GDM1 (cell line): ENCODE data around the gene TBC1D16.

Experiments used
- DNase-seq: peaks from one replicate; lab custom pipeline; 2025; lab: John Stamatoyannopoulos, UW

TBC1D16 gene, protein sequence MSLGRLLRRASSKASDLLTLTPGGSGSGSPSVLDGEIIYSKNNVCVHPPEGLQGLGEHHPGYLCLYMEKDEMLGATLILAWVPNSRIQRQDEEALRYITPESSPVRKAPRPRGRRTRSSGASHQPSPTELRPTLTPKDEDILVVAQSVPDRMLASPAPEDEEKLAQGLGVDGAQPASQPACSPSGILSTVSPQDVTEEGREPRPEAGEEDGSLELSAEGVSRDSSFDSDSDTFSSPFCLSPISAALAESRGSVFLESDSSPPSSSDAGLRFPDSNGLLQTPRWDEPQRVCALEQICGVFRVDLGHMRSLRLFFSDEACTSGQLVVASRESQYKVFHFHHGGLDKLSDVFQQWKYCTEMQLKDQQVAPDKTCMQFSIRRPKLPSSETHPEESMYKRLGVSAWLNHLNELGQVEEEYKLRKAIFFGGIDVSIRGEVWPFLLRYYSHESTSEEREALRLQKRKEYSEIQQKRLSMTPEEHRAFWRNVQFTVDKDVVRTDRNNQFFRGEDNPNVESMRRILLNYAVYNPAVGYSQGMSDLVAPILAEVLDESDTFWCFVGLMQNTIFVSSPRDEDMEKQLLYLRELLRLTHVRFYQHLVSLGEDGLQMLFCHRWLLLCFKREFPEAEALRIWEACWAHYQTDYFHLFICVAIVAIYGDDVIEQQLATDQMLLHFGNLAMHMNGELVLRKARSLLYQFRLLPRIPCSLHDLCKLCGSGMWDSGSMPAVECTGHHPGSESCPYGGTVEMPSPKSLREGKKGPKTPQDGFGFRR

DNA sequence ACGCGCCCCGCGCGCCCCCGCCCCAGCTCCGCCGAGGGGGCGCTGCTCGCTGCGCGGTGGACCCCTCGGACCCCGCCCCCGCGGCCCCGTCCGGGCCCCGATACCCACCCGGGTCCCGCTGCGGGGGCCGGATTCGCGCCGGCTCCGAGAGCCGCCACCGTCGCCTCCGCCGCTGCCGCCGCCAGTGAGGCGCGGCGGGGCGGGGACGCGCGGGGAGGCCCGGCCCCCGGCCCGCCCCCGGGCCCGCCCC lies at the start of gene TBC1D16:
TSS of gene TBC1D16 (minus strand) at position 186 of the 250 bp plus-strand sequence. CDS start 22,325 bp downstream, outside the sequence.
- no peak for DNase-seq

DNA sequence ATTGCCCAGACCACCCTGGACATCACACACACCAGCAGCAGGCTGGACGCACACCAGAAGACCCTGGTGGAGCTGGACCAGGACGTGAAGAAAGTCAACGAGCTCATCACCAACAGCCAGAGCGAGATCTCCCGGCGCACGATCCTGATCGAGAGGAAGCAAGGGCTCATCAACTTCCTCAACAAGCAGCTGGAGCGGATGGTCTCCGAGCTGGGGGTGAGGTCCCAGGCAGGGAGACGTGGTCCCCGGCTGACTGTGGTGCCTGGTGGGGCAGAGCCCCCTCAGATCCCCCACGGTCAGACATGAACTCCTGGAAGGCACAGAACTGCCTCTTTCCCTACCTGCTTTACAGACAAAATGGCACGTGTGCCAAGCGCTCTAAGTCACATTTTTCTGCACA lies 49.1 kb upstream of the TBC1D16 start:
- DNase-seq = no peak

DNA sequence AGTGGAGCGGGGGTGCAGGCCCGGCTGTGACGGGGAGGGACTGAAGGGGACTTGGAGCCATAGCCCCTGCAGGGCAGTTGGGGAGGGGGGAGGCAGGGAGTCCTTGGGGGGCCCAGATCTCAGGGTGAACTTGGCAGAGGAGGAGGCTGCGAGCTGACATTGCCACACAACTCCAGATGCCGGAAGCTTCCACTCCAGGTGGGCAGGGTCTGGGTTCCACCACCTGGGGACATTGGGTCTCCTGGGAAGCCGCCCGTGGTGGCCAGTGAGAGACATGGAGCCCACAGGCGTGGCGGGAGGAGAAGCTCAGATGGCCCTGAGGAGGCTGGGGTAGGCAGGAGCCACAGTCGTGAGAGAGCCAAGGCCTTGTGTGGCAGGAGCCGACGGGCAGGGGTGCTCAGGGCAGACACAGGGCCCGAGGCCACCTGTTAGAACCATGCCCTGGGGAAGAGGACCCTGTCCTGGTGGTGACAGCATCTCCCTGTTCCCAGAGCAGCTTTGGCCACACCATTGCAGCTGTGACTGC lies 47.5 kb upstream of the TBC1D16 start:
- DNase-seq = no peak

DNA sequence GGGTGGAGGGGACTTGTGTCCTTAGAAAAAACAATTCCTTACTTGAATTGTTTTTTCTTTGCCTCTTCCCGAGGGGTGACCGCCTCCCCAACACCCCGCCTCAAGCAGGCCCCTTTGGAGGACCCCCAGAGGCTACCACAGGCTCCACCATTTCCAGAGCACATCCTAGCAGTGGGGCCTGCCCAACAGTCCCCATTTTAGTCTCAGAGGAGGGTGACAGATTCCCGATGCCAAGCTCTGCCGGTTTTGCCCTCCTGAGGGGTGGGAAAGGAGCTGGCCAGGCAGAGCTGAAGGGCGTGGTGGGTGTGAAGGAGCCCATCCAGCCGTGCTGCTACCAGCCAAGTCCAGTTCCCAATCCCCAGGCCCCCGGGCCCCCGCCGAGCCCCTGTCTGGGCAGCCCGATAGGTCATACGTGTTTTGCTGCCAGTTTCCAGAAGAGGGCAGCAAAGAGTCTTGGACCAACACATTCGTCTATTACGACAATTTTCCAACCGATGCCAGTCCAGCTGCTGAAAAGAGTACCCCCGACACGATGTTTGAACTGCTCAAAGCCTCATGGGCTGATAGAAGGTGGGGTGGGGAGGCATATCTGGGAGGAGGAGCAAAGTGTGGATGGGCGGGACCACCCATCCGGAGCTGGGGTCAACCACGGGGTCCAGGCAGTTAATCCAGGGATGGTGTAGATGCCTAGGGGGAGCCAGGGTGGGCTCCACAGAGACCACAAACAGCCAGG lies 46.9 kb upstream of the TBC1D16 start:
- peak; percentile 60 for DNase-seq

DNA sequence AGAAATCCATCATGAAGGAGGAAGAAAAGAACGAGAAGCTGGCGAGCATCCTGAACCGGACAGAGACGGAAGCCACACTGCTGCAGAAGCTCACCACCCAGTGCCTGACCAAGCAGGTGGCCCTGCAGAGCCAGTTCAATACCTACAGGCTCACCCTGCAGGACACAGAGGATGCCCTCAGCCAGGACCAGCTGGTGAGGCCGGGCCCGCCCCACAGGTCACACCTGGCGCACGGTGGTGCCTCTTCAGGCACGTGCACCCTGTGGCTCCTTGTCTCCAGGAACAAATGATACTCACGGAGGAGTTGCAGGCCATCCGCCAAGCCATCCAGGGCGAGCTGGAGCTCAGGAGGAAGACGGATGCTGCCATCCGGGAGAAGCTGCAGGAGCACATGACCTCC lies 45.9 kb upstream of the TBC1D16 start:
- DNase-seq = no peak

DNA sequence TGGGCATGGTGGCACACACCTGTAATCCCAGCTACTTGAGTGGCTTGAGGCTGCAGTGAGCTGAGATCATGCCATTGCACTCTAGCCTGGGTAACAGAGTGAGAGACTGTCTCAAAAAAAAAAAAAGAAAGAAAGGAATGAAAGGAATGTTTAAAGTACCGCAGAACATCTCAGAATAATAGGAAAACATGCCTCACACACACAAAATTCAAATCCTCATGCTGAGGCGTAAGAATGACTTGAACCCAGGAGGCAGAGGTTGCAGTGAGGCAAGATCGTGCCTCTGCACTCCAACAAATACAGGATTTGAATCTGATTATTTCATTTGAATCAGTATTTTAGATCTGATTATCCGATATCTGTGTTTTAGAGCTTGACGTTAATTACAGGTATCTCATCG lies 44.4 kb upstream of the TBC1D16 start:
- no peak for DNase-seq

DNA sequence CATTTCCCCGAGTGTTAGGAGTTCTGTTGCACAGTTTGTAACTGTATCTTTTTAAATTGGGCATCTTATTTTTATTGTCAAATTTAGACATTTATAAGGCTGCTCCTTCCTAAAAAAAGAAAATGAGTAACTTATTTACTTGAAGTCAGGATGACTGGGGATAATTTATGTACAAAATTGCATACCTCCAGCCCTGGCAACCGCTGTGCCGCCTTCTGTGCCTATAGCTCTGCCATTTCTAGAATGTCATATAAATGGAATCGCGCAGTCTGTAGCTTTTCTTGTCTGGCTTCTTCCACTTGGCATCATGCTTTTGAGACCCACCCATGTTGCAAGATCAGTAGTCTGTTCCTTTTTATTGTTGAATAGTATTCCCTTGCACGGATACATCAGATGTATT lies 36.7 kb upstream of the TBC1D16 start:
- no peak for DNase-seq

DNA sequence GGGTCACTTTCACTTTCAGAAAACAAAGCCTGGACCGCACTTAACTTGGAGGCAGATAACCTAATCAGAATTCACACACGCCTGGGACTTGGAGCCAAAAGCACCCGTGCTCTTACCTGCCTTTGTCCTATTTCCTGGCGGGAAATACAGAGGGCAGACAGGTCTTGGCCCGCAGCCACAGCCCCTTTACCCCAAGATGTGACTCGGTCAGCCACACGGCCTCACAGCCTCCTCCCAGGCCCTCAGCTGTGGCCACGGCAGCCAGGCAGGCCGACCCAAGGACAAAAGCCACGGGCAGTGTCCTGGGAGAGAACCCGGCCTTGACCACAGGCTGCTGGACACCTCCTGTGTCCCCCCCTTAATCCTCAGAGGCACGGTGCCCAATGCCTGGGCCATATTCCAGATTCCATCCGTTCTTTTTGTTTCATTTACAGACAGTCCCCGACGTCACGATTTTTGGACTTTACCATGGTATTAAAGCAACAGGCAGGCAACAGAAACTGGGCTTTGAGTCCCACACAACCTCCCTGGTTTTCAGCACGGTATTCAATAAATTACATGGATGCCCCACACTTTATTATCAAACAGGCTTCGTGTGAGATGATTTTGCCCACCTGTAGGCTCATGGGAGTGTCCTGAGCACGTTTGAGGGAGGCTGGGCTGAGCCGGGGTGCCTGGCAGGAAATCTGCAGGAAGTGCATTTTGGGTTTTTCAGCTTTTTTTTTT lies 35.6 kb upstream of the TBC1D16 start:
- DNase-seq = no peak

DNA sequence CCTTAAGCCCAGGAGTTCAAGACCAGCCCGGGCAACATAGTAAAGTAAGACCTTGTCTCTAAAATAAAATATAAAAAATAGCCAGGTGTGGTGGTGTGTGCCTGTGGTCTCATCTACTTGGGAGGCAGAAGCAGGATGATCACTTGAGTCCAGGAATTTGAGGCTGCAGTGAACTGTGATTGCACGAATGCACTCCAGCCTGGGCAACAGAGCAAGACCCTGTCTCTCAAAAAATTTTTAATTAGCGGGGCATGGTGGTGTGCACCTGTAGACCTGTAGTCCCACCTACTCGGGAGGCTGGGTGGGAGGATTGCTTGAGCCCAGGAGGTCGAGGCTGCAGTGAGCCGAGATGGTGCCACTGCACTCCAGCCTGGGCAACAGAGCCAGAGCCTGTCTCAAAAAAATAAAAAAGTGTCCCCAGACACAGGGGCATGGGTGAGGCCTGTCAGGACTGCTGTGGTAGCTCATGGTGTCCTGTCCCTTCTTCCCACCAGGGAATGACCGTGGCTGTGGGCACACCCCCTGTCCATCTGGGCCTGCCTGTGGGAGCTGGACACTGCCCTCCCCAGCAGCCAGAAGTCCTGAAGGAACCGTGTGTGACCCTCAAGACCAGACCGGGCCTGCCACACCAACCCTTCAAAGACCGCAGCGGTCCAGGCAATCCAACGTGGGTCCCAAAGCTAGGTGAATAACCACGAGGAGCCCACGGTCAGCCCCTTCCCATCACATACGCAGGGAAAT lies 34.9 kb upstream of the TBC1D16 start:
- DNase-seq = no peak

DNA sequence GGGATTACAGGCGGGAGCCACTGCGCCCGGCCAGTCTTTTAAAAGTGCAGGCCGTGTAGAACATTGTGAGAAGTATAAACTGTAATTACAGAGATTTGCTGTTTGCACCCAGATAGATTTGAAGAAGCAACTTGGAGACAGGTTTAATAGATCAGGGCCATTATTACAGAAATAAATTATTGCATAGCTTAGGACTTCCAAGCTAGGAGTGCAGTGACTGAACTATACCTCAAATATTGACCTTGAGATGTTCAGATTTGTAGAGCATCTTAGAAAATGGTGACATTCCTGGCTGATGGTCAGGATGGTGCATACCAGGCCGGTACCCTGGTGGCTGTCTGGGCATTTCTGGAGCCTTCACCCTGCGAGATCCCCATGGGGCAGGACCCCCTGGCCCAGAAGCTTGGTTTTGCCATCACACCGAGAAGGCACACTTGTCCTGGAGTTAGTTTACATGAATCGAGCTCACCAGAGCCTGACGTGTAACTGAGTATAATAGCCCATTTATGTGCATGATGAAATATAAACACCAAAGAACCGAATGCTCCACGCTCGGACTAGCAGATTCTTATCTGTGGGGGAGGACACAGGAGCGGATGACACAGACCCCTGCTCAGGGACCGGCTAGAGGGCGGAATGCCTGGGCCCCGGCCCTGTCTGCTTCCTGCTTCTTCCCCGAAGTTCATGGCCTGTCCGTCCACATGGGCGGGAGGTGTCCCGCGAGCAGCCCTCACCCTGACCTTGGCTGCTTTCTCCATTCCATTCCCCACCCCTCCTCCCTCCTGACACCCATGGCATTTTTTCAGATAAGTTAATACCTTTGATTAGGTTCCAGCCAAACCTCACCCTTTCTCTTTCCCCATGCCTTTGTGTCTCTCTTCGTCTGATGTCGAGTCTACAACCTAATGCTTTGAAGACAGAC lies 32.9 kb upstream of the TBC1D16 start:
- no peak for DNase-seq

DNA sequence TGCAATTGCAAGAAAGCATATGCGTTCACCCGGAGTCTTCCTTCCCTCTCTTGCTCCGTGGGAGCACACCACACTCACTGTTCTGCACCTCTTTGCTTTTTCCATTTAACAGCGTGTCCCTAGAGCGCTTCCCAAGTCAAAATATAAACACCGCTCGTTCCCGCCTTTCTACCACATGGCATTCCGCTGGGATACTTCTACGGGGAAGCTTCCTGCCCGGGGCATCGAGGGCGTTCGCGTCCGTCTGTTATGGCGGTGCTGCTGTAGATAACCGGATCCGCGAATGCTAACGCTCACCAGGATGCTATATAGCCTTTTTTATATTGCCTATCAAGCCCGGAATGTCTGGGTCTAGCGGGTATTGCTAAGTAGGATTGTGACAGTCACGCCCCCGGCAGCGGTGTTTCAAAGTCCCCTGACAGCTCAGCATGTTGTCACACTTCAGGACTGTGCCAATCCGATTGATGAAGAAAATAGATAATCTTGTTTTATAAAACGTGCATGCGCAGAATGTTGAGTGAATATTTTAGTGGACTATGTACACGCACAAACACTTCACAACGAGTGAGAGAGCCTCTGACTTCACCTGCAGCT lies 31.8 kb upstream of the TBC1D16 start:
- no peak for DNase-seq

DNA sequence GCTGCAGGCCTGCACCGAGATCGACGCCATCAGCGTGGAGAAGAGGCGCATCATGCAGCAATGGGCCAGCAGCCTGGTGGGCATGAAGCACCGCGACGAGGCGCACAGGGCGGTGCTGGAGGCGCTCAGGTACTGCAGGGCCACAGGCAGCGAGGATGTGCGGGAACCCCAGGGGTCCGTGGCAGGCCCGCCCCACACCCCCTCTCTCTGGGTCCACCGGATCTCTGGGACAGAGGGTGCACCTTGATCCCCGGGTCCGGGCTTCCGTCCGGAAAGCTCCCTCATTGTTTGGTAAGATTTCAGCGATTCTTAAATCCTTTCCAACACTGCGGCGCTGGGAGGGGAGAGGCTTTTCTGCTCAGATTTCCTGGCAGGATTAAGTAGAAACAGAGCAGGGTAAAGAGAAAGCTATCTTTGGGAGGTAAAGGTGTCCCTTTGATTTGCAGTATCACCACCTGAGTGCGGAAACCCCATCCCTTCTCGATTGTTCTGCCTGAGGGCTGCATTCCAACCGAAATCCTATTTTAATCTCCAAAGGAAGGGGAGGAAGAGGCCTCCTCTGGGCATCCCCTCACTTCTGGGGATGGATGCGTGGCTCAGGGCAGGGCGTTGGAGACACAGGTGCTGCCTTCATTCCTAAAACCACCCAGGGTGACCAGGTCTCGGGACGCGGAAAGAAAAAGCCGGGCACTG lies 30.0 kb upstream of the TBC1D16 start:
- DNase-seq = no peak

DNA sequence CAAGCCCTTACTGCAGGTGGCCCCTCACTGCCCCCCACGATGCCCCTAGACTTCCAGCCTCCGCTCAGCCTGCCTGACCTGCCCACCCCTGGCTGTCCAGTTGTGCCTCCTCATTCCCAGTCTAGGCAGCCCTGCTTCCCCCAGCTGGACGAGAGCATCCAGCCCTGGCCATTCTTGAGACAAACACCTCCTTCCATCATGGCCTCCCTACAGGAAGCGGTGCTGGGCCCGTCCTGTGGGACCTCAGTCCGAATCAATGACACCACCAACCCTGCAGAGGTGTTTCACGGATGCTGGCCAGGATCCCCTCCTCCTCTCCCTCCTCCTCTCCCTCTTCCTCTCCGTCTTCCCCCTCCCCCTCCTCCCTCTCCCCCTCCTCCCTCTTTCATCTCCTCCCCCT lies 29.0 kb upstream of the TBC1D16 start:
- DNase-seq = no peak

DNA sequence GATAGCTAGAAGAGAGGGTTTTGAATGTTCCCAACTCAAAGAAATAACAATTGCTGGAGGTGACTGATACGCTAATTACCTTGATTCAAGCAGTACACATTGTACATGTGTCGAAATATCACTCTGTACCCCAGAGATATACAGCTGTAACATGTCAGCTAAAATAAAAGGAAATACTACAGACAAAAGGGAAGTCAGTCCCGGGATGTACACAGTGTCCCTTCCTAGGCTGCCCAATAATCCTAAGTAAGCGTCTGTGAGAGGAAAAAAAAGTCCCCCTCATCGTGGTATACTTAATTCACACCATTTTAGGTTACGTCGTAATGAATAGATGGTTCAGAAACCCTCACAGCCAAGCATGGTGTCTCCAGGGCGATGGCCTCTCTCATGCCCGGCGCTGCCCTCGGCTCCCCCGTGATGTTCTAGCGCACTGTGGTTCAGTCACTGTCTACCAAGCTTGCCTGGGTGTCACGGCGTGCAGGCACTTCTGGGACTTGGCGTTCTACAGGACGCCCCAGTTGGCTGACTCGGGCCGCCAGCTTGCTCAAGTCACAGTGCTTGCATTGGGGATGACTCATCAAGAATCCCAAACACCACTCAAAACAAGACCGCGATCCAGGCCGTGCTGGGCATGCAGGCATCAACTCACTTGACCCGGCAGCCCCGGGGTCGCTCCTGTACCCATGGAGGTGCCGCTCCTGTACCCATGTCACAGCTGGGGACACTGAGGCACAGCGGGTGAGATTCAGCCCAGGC lies 28.3 kb upstream of the TBC1D16 start:
- no peak for DNase-seq

DNA sequence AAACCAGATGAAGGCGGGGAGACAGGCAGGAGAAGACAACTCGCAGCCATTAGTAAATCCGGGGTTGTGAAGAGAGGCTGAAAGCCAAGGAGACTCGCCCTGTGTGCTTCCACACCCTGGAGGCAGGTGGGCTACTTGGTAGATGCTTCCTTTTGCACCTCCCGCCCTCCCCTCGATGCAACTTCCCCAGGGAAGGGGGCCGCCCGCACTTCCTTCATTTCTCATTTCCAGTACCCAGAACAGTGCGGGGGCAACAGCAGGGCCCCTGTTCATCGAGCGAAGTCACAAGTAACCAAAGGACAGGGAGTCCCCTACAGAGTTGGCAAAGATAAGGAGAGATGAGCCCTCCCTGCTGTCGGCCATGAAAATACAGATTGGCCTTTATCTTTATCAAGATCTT lies 25.7 kb upstream of the TBC1D16 start:
- no peak for DNase-seq

DNA sequence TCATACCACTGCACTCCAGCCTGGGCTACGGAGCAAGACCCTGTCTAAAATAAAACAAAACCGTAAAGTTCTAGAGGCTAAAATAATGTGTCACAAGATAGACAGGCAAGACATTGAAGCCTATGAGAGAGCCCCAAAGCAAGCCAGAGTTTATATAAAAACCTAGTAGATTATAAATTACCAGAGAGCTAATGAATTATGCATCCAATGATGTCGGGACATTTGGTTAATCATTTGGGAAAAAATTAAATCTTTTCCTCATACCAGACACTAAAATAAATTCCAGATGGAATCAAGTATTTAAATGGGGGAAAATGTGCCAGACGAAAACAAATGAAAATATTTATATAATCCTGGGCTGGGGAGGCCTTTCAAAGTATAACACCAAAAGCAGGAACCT lies 25.0 kb upstream of the TBC1D16 start:
- DNase-seq = no peak

DNA sequence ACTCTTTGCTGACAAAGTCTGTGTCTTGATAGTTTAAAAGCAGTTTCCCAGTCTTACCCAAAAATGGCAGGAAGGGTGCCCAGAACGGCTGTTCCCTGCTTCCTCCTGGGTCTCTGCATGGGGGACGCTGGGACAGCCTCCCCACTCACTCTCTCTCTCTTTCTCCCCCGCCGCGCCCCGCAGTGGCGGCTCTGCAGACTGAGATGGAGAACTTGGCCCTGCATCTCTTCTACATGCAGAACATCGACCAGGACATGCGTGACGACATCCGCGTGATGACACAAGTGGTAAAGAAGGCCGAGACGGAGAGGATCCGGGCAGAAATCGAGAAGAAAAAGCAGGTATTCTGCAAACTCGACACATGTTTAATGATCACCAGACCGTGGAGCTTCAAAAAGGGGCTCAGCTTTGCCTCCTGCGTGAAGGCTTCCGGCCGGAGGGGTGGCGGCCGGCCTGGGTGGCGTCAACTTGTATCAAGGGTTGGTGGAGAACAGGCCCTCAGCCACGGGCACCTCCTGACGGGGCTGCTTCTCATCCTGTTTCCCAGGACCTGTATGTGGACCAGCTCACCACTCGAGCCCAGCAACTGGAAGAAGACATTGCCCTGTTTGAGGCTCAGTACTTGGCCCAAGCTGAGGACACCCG lies 22.8 kb upstream of the TBC1D16 start:
- no peak for DNase-seq

DNA sequence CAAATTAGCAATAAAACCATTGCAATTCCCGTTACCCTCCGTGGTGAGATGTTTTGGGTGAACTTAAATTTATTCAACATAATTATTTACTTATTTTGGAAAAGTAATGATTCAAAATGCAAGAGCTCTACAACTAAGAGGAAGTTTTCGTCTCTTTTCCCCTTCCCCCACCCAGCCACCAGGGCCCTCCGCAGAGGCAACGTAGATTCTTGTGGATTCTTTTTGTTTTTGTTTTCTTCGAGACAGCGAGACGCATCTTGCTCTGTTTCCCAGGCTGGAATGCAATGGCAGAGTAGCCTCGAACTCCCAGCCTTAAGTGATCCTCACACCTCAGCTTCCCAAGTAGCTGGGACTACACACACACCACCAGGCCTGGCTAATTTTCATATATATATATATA lies 19.9 kb upstream of the TBC1D16 start:
- DNase-seq = no peak
